GM12875 (cell line): ENCODE measurements around the gene PPP1R12B.
"Not testable (repeated sequence)": the region's sequence is repeated elsewhere in the genome, so short reads cannot be mapped to it uniquely, and the experiment has no call there.

ENCODE experiments used
- H3K4me3 ChIP-seq: one replicate; pipeline ENCODE4 v1.5.1; 2011; ENCODE audit warnings: low read depth, low read length, control low read depth
- TF ChIP-seq, protein P1 (sequence below): IDR thresholded peaks from 2 replicates; pipeline ENCODE4 v1.5.1; 2011; ENCODE audit warnings: low read depth, mild to moderate bottlenecking, control low read depth, inconsistent platforms, low read length, moderate library complexity, borderline replicate concordance; ENCODE audit not compliant: insufficient read depth

PPP1R12B gene

DNA sequence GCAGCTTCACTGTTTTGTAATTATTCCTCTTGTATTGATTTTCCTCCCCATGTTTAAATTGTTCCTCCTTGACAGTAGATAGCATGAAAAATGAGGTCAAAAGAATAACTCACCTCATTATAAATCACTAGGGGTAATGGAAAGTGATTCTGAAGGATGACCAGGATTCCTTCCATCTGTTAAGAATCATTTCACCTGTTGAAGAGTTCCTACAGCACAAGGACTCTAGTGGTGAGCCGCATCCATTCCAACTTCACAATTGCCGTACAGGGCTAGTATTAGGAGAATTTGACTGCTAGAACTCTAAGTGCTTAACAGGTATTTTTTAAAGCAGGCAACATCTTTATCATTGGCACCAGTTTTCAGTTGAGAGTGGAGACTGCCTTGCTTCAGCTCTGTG, 13.7 kb downstream of the PPP1R12B start:
- H3K4me3 ChIP-seq, result no peak overlapping the region
- TF ChIP-seq, protein P1, sequence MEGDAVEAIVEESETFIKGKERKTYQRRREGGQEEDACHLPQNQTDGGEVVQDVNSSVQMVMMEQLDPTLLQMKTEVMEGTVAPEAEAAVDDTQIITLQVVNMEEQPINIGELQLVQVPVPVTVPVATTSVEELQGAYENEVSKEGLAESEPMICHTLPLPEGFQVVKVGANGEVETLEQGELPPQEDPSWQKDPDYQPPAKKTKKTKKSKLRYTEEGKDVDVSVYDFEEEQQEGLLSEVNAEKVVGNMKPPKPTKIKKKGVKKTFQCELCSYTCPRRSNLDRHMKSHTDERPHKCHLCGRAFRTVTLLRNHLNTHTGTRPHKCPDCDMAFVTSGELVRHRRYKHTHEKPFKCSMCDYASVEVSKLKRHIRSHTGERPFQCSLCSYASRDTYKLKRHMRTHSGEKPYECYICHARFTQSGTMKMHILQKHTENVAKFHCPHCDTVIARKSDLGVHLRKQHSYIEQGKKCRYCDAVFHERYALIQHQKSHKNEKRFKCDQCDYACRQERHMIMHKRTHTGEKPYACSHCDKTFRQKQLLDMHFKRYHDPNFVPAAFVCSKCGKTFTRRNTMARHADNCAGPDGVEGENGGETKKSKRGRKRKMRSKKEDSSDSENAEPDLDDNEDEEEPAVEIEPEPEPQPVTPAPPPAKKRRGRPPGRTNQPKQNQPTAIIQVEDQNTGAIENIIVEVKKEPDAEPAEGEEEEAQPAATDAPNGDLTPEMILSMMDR, result no peak

DNA sequence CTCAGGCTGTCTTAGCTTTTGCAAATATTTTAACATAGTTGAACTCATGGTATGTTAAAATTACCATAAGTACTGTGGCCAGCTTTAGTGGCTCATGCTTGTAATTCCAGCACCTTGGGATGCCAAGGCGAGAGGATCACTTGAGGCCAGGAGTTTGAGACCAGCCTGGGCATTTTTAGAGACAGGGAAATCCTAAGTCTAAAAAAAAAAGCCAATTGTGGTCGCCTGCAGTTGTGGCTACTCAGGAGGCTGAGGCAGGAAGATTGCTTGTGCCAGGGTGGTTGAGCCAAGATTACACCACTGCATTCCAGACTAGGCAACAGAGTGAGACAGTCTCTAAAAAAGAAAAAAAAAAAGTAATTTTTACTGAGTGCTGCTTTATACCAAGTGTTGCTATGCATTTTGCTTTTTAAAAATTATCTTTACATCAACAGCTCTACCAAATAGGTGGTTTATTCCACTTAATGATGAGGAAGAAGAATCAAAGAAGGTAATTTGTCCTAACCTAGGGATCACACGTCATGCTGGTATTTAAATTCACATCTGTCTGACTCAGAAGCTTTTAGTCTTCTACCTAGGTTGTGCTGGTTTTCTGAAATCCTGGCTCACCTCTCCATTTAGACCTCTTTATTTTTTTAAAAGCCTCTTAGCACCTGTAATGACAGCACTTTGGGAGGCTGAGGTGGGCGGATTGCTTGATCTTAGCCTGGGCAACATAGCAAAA, 16.8 kb downstream of the PPP1R12B start:
- TF ChIP-seq, protein P1, result no peak
- no peak overlapping the region for H3K4me3 ChIP-seq

DNA sequence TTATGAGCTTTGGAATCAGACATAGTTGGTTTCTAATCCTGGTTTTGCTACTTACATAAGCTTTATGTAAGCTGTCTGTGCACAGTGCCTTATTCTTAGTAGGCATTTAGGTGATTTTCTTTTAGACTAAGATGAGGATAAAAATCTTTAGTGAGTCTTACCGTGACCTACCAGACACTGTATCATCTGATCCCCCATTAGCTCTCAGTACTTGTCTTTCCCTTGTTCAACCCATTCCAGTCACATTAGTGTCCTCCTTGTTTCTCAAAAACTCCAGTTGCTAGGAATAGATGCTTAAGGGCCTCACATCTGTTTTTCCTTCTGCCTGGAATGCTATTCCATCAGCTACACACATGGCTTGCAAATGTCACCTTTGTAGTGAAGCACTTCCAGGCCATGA, 18.8 kb downstream of the PPP1R12B start:
- H3K4me3 ChIP-seq, result no peak overlapping the region
- TF ChIP-seq, protein P1, result no peak

DNA sequence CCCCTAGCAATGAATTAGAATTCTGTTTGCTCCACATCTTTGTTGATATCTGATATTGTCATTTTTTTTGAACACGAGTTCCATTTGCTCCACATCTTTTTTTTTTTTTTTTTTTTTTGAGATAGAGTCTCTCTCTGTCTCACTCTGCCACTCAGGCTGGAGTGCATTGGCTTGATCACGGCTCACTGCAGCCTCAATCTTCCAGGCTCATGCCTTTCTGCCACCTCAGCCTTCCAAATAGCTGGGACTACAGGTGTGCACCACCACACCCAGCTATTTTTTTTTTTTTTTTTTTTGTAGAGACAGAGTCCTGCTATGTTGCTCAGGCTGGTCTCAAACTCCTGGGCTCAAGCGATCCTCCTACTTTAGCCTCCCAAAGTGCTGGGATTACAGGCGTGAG, 22.4 kb downstream of the PPP1R12B start:
- not testable (repeated sequence) for H3K4me3 ChIP-seq

DNA sequence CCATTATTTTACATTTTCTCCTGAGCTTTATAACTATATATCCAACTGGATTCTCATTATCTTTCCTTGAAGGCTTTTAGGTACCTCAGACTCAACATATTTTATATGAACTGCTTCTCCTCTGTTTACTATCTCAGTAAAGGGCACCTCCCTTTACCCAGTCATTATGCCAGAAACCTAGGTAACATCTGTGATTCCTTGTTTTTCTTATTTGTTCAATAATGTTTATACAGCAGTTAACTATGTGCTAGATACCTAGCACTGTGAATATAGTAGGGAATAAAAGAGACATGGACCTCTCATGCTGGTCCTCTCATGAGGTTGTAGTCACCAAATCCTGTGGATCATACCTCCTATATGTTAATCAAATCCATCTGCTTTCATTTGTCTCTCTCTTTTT, 25.6 kb downstream of the PPP1R12B start:
- no peak overlapping the region for H3K4me3 ChIP-seq
- TF ChIP-seq, protein P1, result no peak

DNA sequence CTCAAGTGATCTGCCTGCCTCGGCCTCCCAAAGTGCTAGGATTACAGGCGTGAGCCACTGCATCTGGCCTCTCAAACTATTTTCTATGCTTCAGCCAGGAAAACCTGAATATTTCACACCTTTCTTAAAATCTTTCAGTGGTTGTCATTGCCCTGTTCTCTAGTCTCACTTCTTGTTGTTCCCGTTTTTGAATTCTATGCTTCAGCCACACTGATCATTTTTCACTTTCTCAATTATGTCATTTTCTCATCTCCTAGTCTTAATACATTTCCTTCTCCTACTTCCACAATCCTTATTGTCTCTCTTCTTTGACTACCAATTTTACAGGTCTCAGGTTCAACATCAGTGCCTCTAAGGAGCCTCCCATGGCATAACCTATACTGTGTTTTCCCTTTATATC, 26.7 kb downstream of the PPP1R12B start:
- not testable (repeated sequence) for H3K4me3 ChIP-seq

DNA sequence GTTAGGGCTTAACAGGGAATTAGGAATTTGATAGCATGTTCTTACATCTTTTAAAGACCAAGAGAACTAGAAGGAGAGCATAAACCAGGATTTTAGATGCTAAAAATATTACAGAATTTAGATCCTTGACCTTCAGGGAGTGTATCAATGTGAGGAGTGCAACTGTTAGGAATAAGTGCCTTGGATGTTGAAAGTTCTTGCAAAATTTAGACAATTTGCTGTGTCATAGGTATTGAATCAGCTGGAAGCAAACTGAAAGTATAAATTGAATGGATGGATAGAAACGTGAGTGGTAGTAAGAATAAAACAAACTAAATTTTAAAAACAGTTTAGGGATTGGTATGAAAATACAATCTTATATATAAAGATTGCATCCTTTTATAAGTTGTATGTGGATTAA, 27.7 kb downstream of the PPP1R12B start:
- H3K4me3 ChIP-seq, result no peak overlapping the region
- TF ChIP-seq, protein P1, result no peak

DNA sequence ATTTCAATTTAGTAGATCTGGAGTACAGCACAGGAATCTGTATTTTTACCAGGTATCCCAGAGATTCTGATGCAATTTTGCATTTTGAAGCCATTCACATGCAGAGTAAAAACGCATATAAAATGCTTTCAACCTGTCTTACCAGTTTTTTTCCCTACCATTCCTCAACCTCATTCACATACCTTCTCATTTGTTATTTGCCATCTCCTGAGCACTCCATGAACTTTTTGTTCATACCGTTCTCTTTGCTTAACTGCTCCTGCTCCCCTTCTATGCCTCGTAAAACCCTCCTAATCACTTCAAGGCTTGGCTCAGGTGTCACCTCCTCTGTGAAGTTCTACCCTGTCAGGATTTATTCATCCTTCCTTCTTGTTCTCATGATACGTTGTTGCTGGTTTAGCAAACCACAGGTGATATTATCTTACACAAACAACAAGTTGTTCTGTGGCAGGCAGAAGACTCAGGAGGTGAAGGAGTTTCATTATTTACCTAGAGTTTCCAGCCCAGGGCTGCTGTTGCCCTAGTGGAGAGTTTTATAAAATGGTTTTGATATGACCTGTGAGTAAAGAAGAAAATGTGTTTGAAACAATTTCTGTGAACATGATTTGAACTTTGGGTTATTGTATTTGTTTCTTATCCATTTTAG, 31.5 kb downstream of the PPP1R12B start:
- not testable (repeated sequence) for H3K4me3 ChIP-seq

DNA sequence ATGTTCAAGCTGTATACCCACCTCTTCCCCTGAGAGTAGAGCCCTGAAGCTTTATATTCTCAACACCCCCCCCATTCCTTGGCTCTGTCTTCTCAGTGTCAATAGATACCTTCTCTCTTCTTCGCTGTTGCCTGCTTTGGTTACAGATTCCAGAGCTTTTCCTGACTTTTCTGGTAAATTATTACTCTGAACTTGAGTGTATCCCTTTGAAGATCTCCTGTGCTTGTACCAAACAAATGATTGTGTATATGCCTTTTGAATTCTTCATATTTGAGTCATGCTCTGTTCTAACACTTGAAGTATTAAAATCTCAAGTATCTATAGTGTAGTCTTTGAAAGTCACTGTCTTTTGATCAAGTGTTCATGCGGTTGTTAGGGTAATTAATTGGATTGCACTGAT, 32.0 kb downstream of the PPP1R12B start:
- H3K4me3 ChIP-seq, result not testable (repeated sequence)

DNA sequence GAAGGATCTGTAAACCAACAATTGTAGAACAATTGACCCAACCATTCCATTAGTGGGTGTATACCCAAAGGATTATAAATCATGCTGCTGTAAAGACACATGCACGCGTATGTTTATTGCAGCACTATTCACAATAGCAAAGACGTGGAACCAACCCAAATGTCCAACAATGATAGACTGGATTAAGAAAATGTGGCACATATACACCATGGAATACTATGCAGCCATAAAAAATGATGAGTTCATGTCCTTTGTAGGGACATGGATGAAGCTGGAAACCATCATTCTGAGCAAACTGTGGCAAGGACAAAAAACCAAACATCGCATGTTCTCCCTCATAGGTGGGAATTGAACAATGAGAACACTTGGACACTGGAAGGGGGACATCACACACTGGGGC, 33.4 kb downstream of the PPP1R12B start:
- H3K4me3 ChIP-seq, result not testable (repeated sequence)

DNA sequence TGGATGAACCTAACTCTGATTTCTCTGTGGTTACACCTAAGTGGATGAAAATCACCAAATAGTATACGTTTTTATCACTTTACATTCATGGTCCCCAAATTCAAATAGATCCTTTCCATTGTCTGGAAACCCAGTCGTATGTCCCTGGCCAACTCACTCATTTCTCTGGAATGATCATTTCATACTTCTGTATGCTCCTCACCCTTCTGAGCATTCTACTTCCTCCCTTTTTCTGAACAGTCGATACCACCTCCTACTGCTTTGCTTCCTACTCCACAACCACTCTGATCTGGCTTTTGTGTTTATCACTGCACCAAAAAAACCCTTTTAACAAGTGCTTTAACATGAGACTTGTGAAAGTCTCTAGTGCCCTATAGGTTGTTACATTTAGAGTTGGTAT, 47.3 kb downstream of the PPP1R12B start:
- not testable (repeated sequence) for H3K4me3 ChIP-seq
